SKM-1 (cell line): ENCODE measurements around the gene IER5L.
"Not testable (repeated sequence)": the region's sequence is repeated elsewhere in the genome, so short reads cannot be mapped to it uniquely, and the experiment has no call there.

Source experiments
- DNase-seq: peaks from one replicate; lab custom pipeline; 2025; ENCODE audit not compliant: unreplicated experiment; lab: John Stamatoyannopoulos, UW

Gene IER5L

DNA sequence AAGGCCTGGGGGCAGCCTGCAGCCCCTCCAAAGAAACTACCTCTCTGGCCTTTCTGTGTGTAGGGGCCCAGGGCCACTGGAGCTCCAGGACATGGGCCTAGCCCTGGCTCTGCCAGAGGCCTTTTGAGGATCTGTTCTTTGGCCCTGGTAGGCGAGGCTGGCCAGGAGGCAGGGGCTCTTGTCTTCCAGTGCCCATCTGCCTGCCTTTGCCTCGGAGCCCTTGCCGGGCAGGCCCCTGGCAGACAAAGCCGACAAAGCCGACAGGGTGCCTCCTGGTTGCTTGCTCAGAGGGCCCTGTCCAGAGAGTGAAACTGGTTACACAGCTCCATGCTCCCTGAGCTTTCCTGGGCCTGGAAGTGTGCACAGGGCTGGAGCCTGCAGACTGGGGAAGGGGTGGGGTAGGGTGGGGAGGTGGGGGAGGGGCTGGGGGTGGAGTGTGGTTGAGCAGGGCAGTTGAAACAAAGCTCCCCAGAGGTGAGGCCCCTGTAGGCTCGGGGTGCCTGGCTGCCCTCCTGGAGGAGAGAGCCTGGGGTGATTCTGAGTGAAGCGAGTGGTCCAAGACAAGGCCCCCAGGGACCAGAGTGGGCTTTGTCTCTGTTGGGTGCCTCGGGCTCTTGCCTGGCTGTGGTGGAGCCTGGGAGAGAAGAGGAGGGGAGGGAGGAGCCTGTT, 37.5 kb downstream of the IER5L start:
- DNase-seq = no peak

DNA sequence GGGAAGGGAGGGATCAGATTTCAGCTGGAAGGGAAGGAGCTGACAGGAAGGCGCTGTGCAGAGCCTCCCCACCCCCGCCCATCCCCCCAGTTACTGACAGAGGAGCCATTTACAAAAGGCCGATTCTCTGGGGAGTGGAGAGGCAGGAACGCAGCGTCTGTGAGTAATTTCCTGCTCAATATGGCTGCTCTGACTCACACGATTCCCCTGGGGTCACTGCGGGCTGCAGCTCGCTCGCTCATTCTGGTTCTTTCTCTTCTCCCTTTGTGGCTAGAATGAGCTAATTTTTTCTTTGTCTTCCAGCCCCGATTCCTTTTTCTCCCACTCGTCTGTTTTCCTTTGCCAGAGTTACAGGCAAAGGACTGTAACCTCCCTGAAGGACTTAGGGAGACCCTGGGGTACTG, 38.1 kb downstream of the IER5L start:
- peak; percentile 88 for DNase-seq

DNA sequence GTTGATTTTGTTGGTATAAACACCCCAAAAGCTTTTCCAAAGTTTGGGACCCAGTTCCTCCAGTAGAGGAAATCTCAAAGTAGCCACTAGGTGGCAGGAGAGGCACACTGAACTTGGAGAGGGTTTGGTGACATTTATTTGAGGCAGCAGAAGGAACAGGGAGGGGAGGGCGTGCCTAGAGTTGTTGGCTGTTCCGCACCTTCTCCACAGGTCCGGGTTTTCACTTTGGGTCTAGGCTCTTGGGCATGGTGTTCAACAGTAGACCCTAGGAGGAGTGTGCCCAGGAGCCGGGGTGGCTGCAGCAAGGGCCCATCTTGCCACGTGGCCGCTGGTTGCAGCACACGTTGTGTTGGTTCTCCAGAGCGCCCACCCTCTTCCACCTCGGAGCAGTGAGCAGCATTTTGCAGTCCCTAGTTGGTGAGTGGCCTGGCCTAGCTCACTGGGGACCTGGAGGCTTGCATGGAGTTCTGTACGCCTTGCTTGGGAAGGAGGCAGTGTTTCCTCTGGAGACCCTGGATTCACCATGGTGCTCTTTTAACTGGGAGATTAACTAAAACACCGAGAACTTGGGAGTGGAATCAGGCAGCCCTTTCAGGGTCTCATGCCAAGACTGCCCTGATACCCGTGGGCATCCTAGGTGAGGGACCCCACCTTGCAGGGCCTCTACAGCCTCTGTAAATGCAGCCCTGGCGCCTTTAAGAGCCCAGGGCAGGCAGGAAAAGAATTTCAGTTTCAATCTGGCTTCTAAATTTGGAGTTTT, 38.6 kb downstream of the IER5L start:
- DNase-seq = peak; percentile 75

DNA sequence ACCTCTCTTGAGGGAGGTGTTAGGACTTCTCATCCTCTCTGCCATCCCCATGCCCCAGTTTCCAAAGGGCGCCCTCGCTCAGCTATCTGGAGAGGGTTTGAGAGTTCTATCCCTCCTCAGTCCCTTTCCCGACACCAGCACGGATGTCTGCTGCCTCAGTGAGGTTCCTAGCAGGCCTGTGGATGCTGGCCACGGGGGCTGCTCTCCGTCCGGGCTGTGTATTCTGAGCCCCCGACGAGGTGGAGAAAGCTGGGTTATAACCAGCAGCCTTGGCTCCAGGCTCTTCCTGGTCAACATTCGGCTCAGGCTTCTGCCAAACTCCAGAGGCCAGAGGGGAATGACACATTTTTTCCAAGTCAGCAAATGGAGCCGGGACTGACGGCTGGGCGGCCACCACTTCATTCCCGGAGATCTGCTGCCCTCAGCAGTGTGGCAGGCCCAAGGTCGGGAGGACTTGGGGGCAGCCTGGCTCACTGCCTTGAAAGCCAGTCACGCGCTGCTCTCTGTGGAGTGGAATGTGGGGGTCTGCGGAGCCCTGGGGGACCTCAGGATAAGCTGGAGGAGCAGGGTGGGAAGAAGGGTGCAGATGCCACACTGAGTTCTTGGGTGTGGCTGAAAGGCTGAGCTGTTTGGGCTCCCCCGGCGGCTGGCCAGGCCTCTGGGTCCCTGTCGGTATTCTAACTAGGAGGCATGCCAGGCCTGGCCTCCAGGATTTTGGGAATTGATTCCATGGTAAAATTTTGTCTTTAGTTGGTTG, 39.4 kb downstream of the IER5L start:
- no peak for DNase-seq

DNA sequence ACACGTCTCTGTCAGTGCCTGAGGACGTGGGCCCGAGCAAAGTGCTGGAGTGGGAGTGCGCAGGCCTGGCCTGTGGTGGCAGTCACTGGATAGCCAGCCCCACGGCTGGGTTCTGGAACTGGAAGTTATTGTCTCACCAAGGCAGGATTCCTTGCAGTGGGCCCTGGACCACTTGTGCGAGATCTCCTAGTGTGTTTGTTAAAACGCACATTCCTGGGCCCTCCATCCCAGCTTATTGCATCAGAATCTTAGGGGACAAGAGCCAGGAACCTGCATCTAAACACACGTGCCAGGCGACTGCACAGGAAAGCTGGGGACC, 40.0 kb downstream of the IER5L start:
- no peak for DNase-seq

DNA sequence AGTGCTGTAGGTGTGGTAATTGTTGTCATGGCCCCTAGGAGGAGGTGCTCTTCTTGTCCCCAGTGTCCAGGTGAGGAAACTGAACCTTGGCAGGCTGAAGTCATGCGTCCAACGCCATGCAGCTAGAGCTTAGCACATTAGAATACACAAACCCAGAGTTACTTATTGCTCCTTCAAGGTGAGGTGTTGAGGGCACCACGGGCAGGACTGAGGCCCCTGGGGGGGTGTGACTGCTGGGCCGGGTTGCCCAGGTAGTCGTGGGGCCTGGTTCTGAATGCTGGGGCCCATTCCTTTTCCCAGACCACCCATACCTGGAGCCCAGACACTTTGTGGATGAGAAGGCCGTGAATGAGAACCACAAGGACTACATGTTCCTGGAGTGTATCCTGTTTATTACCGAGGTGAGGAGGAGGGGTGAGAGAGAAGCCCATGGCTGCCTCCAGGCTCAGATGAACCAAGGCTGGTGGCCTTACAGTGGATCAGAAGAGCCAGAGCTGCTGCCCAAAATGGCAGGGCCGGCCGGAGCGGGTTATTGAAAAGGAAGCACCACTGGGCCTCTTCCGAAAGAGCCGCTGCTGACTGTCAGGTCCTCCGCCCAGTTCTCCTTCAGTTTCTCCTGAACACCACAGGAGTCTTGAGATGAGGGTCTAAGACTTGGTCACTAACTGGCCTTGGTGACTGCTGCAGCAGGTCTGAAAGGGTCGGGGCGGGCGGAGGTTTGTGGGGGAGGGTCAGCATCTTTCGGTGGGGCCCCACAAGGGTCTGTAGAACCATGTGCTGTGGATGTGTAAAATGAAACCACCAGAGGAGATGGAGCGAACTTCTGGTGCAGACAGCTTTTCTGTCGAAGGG, 40.5 kb downstream of the IER5L start:
- DNase-seq = no peak

DNA sequence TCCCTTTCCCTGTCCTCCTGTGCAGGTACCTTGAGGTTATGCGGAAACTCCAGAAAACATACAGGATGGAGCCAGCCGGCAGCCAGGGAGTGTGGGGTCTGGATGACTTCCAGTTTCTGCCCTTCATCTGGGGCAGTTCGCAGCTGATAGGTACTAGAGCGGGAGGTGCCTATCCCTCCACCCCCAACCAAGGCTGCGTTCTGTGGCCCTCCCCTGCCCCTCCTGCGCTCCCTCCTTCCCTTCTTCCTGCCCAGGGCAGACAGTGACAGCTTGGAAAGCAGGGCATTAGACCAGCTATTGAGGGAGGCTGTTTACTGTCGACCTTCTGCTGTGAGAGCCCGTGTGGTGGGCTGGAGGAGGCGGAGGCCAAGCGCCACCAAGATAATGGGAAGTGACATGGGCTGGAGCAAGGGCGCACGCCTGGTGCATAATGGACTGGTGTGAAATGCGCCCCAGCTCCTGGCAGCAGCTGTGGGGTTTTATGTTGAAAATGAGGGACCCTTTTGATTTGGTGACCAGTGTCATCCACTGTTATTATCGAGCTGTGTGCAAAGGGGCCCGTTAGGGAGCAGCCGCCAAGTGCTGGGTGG, 41.5 kb downstream of the IER5L start:
- DNase-seq = no peak

DNA sequence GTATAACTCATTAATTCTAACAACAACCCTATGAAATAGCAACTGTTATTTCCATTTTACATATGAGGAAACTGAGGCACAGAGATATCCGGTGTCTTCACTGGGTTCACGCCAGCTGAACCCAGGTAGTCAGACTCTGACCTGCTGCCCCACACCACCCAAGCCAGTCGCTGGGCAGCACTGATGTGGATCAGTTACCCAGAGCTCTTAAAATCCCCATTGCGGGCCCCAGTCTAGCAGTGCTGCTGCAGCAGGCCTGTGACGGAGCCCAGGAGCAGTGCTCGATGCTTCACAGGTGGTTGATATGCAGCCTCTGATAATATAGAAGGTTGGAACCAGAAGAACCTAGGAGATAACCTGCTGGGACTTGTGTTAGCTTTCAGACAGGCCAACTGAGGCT, 42.6 kb downstream of the IER5L start:
- no peak for DNase-seq

DNA sequence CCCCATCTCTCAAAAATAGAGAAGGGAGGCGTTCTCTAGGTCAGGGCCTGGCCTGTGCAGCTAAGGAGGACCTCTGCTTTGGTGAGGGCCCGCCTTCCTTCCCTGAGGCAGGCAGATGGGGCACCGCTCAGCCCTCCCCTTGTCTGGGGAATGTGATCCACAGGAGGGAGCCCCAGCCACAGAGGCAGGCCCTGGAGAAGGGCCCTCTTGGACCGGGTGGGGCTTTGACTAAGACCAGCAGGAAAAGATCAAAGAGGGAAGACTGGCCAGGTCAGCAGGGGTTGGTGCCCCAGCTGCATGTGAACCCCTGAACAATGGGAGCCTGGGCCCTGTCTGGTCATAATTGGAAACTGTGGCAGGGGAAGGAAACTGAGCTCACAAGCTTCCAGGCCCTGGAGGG, 45.0 kb downstream of the IER5L start:
- DNase-seq = no peak

DNA sequence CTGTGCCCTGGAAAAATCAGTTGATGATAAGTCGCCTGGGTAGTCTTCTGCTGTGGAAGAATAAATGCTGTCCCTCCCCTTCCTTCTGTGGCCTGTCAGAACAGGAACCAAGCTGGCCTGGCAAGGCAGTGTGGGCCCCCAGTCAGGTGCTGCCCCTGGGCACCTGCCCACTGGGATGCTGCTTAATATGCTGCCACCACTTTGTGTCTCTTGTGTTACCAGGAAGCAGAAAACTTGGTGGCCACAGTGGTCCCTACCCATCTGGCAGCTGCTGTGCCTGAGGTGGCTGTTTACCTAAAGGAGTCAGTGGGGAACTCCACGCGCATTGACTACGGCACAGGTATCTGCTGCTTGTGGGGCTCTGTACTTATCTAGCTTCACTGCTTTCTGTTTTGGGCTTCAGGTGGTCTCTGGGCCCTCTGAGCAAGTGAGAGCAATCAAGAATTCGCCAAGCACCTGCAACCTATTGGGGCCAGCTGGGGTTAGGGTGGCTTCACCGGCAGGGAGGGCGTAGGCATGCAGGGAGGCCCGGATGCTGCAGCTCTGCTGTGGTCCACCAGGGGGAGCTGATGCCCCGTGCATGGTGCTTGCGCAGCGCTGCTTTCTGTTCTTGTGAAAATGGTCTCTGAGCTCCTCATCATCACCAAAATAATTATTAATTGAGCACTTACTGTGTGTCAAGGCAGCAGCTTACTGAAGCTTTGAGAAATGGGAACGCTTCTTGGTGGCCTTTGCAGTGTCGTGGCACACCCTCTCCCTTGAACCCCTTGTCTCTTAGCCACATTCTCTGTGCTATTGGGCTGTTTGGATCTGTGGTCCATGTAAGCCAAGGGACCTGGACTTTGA, 46.5 kb downstream of the IER5L start:
- DNase-seq = peak; percentile 52

DNA sequence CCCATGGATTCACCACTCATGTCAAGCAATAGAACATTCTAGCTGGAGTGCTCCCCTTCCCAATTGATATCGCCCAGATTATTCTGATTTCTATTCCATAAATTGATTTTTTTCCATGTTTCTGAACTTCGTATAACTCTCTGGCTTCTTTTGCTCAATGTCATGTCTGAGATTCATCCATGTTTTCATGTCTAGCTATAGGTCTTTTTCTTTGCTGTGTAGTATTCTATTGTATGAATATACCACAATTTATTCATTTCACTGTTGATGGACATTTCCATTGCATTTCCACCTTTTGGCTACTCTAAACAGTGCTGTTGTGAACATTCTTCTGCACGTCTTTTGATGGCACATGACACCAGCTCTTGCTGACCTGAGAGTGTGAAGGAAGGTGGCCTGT, 47.3 kb downstream of the IER5L start:
- no peak for DNase-seq

DNA sequence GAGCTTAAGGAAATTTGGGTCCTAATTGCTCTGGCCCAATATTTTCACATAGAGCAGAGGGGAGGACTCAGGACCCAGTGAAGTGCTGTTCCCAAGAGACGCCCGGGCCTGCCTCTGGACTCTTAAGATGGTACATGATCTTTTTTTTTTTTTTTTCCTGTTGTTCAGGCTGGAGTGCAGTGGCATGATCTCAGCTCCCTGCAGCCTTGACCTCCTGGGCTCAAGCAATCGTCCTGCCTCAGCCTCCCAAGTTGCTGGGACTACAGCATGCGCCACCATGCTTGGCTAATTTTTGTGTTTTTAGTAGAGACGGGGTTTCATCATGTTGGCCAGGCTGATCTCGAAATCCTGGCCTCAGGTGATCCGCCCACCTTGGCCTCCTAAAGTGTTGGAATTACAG, 47.8 kb downstream of the IER5L start:
- not testable (repeated sequence) for DNase-seq

DNA sequence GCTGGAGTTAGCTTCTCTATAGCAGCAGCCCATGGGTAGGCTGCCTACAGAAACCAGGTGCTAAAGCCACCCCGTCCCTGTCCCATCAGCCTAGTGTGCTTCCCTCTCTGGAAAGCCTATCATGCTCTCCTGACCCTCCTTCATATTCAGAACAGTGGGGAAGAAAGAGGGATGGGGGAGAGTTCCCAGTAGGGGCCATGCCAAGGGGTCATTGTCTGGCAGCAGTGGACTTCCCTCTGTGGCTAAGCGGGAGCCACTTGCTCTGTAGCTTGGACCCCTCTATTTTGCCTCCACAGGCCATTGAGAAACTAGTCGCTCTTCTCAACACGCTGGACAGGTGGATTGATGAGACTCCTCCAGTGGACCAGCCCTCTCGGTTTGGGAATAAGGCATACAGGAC, 49.4 kb downstream of the IER5L start:
- no peak for DNase-seq

DNA sequence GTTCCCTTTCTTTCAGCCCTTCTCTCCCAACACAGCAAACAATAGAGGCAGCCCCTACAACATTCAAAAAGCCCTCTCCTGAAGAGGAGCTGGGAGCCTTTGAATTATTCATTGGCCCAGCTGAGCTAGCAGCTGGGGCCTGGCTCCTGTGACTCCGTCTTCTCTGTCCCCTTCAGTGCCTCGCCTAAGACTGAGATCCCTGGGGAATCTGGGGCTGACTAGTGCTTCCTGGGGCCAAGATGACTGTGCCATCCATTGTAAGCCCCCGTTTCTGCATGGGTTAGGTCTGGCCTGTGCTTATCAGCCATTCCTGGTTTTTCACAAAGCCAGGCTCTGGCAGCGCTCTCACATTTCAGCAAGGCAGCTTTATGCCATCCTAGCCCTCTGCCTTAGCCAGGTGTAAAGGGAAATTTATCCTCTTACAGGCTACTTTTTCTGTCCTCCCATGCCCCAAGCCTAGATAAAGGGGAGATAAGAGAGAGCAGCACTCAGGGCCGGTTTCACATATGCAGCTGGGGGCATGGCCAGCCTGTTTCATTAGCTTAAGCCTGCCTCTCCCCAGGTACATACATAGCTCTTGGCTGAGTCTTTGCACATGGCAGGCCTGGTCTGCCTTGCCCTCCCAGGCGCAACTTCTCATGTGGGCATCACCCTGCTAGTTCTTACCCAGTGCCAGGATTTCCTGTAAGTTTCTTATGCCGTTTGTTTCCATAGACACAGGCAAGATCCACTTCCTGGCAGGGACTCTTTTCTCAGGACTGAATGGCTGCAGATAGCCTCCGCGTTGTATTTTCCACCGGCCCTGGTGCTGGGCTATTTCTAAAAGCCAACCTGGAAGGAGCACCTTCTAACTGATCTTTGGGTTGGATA, 51.1 kb downstream of the IER5L start:
- DNase-seq = no peak
